ENCODE results near the gene BICRA.

- TF ChIP-seq CTCF (IDR thresholded peaks at IDR 0.05) (no peak), POLR2A (IDR thresholded peaks at IDR 0.05) (no peak)
Observed at GRCh38 chr19:47661161-47661560, 52.2 kb downstream of the BICRA start.

Measured in testis (tissue), 2 donors.